ENCODE data around the gene ZDHHC13. TPM values are rescaled to one million over a fixed set of nuclear protein-coding genes. Genes with fewer than 3 reads are reported as not detected.
A peak's percentile ranks its signal among the peaks of the same experiment; 100 is the strongest.

ZDHHC13 gene, protein sequence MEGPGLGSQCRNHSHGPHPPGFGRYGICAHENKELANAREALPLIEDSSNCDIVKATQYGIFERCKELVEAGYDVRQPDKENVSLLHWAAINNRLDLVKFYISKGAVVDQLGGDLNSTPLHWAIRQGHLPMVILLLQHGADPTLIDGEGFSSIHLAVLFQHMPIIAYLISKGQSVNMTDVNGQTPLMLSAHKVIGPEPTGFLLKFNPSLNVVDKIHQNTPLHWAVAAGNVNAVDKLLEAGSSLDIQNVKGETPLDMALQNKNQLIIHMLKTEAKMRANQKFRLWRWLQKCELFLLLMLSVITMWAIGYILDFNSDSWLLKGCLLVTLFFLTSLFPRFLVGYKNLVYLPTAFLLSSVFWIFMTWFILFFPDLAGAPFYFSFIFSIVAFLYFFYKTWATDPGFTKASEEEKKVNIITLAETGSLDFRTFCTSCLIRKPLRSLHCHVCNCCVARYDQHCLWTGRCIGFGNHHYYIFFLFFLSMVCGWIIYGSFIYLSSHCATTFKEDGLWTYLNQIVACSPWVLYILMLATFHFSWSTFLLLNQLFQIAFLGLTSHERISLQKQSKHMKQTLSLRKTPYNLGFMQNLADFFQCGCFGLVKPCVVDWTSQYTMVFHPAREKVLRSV
- 5.2 TPM for total RNA-seq

DNA sequence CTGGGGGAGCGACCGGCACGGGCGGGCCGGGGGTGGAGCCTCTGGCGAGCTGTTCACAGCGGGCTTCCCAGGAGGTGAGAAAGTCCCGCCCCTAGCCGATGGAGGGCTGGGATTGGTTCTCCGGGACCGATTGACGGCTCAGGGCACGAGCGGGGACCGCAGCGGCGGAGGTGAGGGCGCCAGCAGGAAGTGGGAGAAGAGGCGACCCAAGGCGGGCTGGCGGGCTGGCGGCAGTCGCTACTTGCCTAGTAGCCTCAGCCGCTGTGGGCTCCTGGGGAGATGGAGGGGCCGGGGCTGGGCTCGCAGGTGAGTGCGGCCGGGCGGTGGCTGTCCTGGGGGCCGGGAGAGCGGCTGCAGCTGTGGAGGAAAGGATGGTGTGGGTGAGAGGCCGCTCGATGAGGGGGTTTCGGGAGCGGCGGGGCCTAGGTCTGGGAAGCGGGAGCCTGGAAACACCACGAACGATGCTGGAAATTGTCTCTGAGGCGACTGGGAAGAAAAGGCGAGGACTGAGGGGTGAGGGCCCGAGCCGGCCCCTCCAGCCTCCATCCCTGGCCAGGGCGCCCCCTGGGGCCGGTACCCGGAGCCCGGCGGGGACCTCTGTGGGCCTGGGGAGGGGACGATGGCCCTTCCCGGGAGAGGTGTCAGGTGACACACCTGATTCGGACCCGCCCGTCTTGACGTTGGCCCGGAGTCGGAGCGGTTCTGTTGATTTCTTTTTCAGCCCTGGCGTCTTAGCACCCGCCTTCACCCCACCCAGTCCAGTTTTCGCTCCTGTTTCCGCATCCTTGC, at the start of gene ZDHHC13:
TSS of gene ZDHHC13 (plus strand) at position 198 of the 789 bp plus-strand sequence. CDS start at position 280, 82 bp downstream.
- Histone ChIP-seq H3K4me1 (no peaks in the 10 kb centered on the region), H3K27me3 (no peaks in the 10 kb centered on the region), H3K36me3 (no peaks in the 10 kb centered on the region), H3K4me3 (peak within 1 kb of the TSS; percentile 84 to 94), H3K27ac (no peak within 1 kb of the TSS), H3K9me3 (no peaks in the 10 kb centered on the region)
- TF ChIP-seq, protein P1, sequence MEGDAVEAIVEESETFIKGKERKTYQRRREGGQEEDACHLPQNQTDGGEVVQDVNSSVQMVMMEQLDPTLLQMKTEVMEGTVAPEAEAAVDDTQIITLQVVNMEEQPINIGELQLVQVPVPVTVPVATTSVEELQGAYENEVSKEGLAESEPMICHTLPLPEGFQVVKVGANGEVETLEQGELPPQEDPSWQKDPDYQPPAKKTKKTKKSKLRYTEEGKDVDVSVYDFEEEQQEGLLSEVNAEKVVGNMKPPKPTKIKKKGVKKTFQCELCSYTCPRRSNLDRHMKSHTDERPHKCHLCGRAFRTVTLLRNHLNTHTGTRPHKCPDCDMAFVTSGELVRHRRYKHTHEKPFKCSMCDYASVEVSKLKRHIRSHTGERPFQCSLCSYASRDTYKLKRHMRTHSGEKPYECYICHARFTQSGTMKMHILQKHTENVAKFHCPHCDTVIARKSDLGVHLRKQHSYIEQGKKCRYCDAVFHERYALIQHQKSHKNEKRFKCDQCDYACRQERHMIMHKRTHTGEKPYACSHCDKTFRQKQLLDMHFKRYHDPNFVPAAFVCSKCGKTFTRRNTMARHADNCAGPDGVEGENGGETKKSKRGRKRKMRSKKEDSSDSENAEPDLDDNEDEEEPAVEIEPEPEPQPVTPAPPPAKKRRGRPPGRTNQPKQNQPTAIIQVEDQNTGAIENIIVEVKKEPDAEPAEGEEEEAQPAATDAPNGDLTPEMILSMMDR (IDR thresholded peaks at IDR 0.05): no peak
- intact Hi-C loops (cut with DNase I): no loop called here
- DNase-seq (ENCODE audit: low spot score in 2 of 2): peak; percentile 83 to 93

DNA sequence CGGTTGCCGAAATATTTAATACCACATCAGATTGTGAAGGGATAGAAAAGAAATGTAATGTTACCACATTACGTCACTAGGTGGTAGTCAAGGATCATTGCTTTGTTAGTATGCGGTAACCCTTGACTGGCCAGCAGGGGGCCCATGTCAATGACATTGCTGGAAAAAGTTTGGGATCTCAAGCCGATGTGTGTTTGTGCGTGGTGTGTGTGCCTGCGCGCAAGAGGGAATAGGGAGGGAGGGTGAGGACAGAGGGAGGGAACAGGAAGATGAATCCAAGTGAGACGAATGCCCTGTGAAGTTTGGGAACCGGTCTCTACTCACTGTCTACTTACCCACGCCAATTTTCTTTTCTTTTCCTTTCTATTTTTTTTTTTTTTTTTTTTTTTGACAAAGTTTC, 45.7 kb upstream of the ZDHHC13 start:
- Histone ChIP-seq H3K27me3 (no peaks in the 10 kb centered on the region), H3K9me3 (no peaks in the 10 kb centered on the region), H3K4me1 (no peaks in the 10 kb centered on the region), H3K27ac (no peak overlapping the region), H3K4me3 (peak overlapping the region in 1 of 2 donors; percentile 38), H3K36me3 (no peaks in the 10 kb centered on the region)
- DNase-seq (ENCODE audit: low spot score in 2 of 2): peak; percentile 12 to 68
- intact Hi-C loops (cut with DNase I): loop anchor here (2.0 kb wide), 1 partner anchor 482 kb away; no protein-coding TSS in a partner anchor
- TF ChIP-seq, protein P1 (IDR thresholded peaks at IDR 0.05): peak; percentile 69 to 83 (median 77)

DNA sequence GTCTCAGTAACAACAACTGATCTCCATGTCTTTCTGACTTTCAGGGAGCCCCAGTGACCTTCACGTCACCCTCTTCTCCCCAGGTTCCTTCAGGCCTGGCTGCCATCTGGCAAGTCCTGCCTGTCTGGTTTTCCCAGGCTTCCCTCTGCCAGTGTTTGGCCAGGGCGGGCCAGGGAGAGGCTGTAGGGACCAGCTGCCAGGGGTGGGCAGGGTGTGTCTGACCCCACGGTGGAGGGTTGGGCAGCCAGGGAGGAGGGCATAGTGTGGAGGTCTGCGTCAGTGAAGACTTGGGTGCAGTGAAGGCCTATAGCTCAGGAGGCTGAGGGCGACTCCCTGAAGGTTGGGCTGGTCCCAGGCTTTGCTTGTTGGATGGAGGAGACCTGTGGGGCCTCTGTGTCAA, 44.5 kb upstream of the ZDHHC13 start:
- TF ChIP-seq, protein P1 (IDR thresholded peaks at IDR 0.05): no peak
- intact Hi-C loops (cut with DNase I): no loop called here

DNA sequence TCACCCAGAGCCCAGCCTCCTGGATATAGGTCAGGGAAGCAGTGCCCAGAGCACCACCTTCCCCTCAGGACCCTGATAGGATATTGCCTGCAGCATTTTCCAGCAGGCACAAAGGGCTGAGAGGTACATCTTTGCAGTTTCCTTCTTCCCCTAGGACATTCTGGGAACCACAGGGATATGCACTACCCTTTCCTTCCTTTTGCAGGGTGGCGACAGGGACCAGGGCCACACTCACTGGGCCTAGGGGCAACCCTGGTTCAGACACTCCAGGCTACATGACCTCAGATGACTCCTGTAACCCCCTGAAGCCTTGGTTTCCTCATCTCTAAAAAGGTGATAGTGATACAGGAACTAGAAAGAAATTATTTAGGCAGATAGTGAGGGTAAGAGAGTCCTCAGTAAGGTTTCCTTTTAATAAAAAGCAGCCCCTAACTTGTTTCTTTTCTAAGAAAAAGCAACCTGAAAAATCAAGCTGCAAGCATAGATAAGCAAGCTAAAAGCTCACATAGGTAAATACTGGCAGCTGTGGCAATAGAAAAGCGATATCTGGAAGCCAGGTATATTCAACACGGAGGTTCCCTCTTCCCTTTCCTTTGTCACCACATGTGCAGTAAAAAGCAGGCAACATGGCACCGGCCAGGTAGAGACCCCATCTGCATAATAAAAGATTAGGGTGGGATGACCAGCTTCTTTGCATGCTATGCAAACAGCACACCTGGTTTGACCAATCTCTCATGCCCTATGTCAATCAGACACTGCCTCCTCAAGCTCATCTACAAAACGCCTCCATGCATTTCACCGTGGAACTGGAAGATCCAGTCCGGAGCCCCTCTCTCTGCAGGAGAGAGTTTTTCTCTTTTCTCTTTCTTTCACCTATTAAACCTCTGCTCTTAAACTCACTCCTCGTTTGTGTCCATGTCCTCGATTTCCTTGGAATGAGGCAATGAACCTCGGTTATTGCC, 43.2 kb upstream of the ZDHHC13 start:
- Histone ChIP-seq H3K27me3 (no peaks in the 10 kb centered on the region), H3K27ac (no peak overlapping the region), H3K4me3 (no peak overlapping the region), H3K4me1 (no peaks in the 10 kb centered on the region), H3K9me3 (no peaks in the 10 kb centered on the region), H3K36me3 (no peaks in the 10 kb centered on the region)
- intact Hi-C loops (cut with DNase I): no loop called here
- TF ChIP-seq, protein P1 (IDR thresholded peaks at IDR 0.05): no peak
- no peak for DNase-seq (ENCODE audit: low spot score in 2 of 2)

More for the DNA sequence above, 44.5 kb upstream of the ZDHHC13 start:
- H3K36me3 ChIP-seq: no peaks in the 10 kb centered on the region
- H3K4me3 ChIP-seq: no peak overlapping the region
- H3K4me1 ChIP-seq: no peaks in the 10 kb centered on the region
- no peaks in the 10 kb centered on the region for H3K27me3 ChIP-seq
- no peak for DNase-seq (ENCODE audit: low spot score in 2 of 2)
- no peaks in the 10 kb centered on the region for H3K9me3 ChIP-seq
- no peak overlapping the region for H3K27ac ChIP-seq

DNA sequence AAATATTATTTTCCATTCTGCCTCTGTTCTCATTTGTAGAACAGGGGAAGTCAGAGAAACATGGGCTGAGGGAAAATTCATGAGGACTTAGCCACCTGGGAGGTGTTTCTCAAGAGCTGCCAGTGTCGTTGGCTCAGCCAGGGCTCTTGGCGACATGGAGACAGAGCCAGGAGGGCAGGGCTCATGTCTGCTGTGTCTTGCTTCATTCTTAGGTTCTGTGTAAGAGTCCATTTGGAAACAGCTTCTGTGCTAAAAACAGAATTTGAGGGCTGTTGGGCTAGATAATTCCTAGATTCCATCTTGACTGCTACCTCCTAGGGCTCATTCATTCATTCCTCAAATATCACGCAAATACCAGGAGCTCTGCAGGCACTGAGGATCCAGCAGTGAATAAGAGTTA, 41.3 kb upstream of the ZDHHC13 start:
- no peak overlapping the region for H3K27ac ChIP-seq
- no peaks in the 10 kb centered on the region for H3K27me3 ChIP-seq
- no peak for DNase-seq (ENCODE audit: low spot score in 2 of 2)
- TF ChIP-seq, protein P1 (IDR thresholded peaks at IDR 0.05): no peak
- no peaks in the 10 kb centered on the region for H3K9me3 ChIP-seq
- no peaks in the 10 kb centered on the region for H3K4me1 ChIP-seq
- no peak overlapping the region for H3K4me3 ChIP-seq
- intact Hi-C loops (cut with DNase I): no loop called here
- no peaks in the 10 kb centered on the region for H3K36me3 ChIP-seq
